B cell (primary cell): ENCODE results near the gene MRRF. TPM values are rescaled to one million over a fixed set of nuclear protein-coding genes. Genes with fewer than 3 reads are reported as not detected.

Experiments
- ATAC-seq: fragments of 200-7000 bp; cut with Tn5 transposase; one replicate; pipeline ENCODE4 v1.10.0; 2021; ENCODE audit warnings: low read depth, mild to moderate bottlenecking, moderate number of reproducible peaks, moderate library complexity
- CTCF ChIA-PET: fragments of 350-600 bp; sonication (Branson Sonifier 250); formaldehyde crosslinking; loops from one replicate; lab custom pipeline; 2021; ENCODE audit warnings: antibody characterized with exemption, inconsistent platforms; lab: Charles Lee
- POLR2A ChIA-PET: fragments of 350-600 bp; sonication (Branson Sonifier 250); formaldehyde crosslinking; loops from one replicate; lab custom pipeline; 2021; ENCODE audit warnings: antibody characterized with exemption; lab: Charles Lee
- DNase-seq: peaks from one replicate; pipeline ENCODE4 v3.0.0; 2013
- H2AFZ ChIP-seq: 2 replicates; pipeline ENCODE4 v1.6.1; 2012; ENCODE audit warnings: mild to moderate bottlenecking, low read depth, low read length; ENCODE audit not compliant: insufficient read depth, poor library complexity, severe bottlenecking
- H3K27ac ChIP-seq, 2 donors: 1 replicate in 1 of 2; 2 replicates in 1 of 2; pipeline ENCODE4 v1.5.1; 2012 to 2013; ENCODE audit warnings: low read length in 2 of 2, mild to moderate bottlenecking in 2 of 2, moderate library complexity in 1 of 2
- H3K27me3 ChIP-seq, 4 experiments: fragments of 200-600 bp in 1 of 4; sonication (generic) in 1 of 4; replicated peaks in 1 of 4; 1 replicate in 2 of 4; 2 replicates in 2 of 4; pipeline versions ENCODE4 v1.6.1 to v1.7.0; 2013 to 2016; ENCODE audit warnings: low read length in 3 of 4, mild to moderate bottlenecking in 2 of 4, mixed read lengths in 1 of 4, moderate library complexity in 1 of 4; ENCODE audit not compliant: insufficient read depth in 4 of 4, control insufficient read depth in 3 of 4; ENCODE audit errors: control extremely low read depth in 1 of 4
- H3K36me3 ChIP-seq, 2 experiments: replicated peaks in 1 of 2; 1 replicate in 1 of 2; 2 replicates in 1 of 2; pipeline versions ENCODE4 v1.6.1 to v1.7.1; 2013; ENCODE audit warnings: low read length in 1 of 2; ENCODE audit not compliant: insufficient read depth in 2 of 2, control insufficient read depth in 1 of 2; ENCODE audit errors: control extremely low read depth in 1 of 2, extremely low read depth in 1 of 2
- H3K4me1 ChIP-seq, 2 donors: fragments of 200-600 bp in 1 of 2; sonication (generic) in 1 of 2; 1 replicate in 1 of 2; 2 replicates in 1 of 2; pipeline versions ENCODE4 v1.5.1 to v1.6.1; 2013 to 2017; ENCODE audit warnings: low read length in 2 of 2; ENCODE audit not compliant: control insufficient read depth in 2 of 2, insufficient read depth in 2 of 2
- H3K4me2 ChIP-seq: replicated peaks from 2 replicates; pipeline ENCODE3; 2012; ENCODE audit warnings: mild to moderate bottlenecking, low read depth, low read length; ENCODE audit not compliant: poor library complexity, severe bottlenecking
- H3K4me3 ChIP-seq, 5 experiments: fragments of 200-600 bp in 1 of 5; sonication (generic) in 1 of 5; 1 replicate in 3 of 5; 2 replicates in 2 of 5; pipeline versions ENCODE4 v1.5.1 to v1.7.0; 2011 to 2016; ENCODE audit warnings: low read length in 4 of 5, mild to moderate bottlenecking in 4 of 5, low read depth in 2 of 5, control low read depth in 1 of 5, moderate library complexity in 1 of 5; ENCODE audit not compliant: insufficient read depth in 1 of 5; ENCODE audit errors: control extremely low read depth in 1 of 5, extremely low read depth in 1 of 5
- H3K79me2 ChIP-seq: fragments of 200-600 bp; sonication (generic); one replicate; pipeline ENCODE4 v1.6.0; 2016; ENCODE audit warnings: low read length; ENCODE audit not compliant: control insufficient read depth, insufficient read depth
- H3K9ac ChIP-seq: fragments of 200-600 bp; sonication (generic); 2 replicates; pipeline ENCODE4 v1.6.1; 2017; ENCODE audit warnings: mild to moderate bottlenecking, low read length, moderate library complexity
- H3K9me3 ChIP-seq, 3 donors: one replicate each; pipeline versions ENCODE4 v1.6.1 to v1.7.1; 2013; ENCODE audit warnings: low read length in 2 of 3; ENCODE audit not compliant: control insufficient read depth in 2 of 3, insufficient read depth in 1 of 3; ENCODE audit errors: control extremely low read depth in 1 of 3
- H4K20me1 ChIP-seq: 2 replicates; pipeline ENCODE4 v1.6.0; 2012; ENCODE audit warnings: mild to moderate bottlenecking, low read length; ENCODE audit not compliant: insufficient read depth, control insufficient read depth, poor library complexity, severe bottlenecking
- H3K27ac Mint-ChIP-seq: one replicate; pipeline ENCODE4 v1.8.0; 2021; ENCODE audit warnings: mixed read lengths
- H3K27me3 Mint-ChIP-seq: one replicate; pipeline ENCODE4 v1.8.0; 2021; ENCODE audit warnings: mixed read lengths
- H3K4me1 Mint-ChIP-seq: one replicate; pipeline ENCODE4 v1.8.0; 2021; ENCODE audit warnings: mixed read lengths
- H3K4me3 Mint-ChIP-seq: one replicate; pipeline ENCODE4 v1.8.0; 2021; ENCODE audit warnings: mixed read lengths
- H3K9me3 Mint-ChIP-seq: one replicate; pipeline ENCODE4 v1.8.0; 2022; ENCODE audit warnings: mixed read lengths; ENCODE audit not compliant: insufficient read depth
- CTCF ChIP-seq: fragments of 200-600 bp; IDR thresholded peaks from one replicate; pipeline ENCODE4 v1.8.0; 2022; ENCODE audit warnings: antibody characterized with exemption, mild to moderate bottlenecking
- EZH2 ChIP-seq: IDR thresholded peaks from 2 replicates; pipeline ENCODE4 v1.6.1; 2012; ENCODE audit warnings: borderline replicate concordance, low read depth, mild to moderate bottlenecking, moderate library complexity, low read length; ENCODE audit not compliant: insufficient read depth, poor library complexity, severe bottlenecking
- WGBS: methylation state at CpG from one replicate; pipeline ENCODE4 v1.1.5; 2013; ENCODE audit warnings: missing lambda C conversion rate; ENCODE audit not compliant: insufficient coverage; 5-methylcytosine and 5-hydroxymethylcytosine counted together
- intact Hi-C: fragments of 100-400 bp; cut with micrococcal nuclease; formaldehyde crosslinking; loops from one replicate; pipeline ENCODE4 v1.10.0; 2022
- polyA plus RNA-seq: library from polyadenylated mRNA; depleted of rRNA; stranded (reverse); fragments of >200 nt; gene quantifications from 2 replicates; pipeline ENCODE4 v1.2.3, GENCODE V29; 2012
- total RNA-seq, 2 donors: library from RNA; stranded (reverse); fragments of 120-200 nt in 1 of 2; gene quantifications; 1 replicate in 1 of 2; 2 replicates in 1 of 2; pipeline versions ENCODE4 v1.2.3 to v1.2.4, GENCODE V29; 2013 to 2022

The MRRF gene
- total and polyA plus RNA-seq, 2 donors (not counting 1 experiment from before 2014, with no cell fraction given), result 38.6 to 44.9 TPM

- H3K27me3 ChIP-seq, result no peaks in the 10 kb centered on the region
- H3K4me3 ChIP-seq, result no peak overlapping the region
- DNase-seq (no peak), ATAC-seq (no peak)
- WGBS, result no CpG with 5 or more reads among the region's 3 CpGs
- H4K20me1 ChIP-seq, result peaks cover 7% of the 10 kb centered on the region
- CTCF ChIA-PET, result no interaction called here
- Mint-ChIP-seq H3K4me3 (no peak overlapping the region), H3K4me1 (no peaks in the 10 kb centered on the region), H3K27me3 (no peaks in the 10 kb centered on the region), H3K9me3 (no peaks in the 10 kb centered on the region), H3K27ac (no peak overlapping the region)
- H3K79me2 ChIP-seq, result no peaks in the 10 kb centered on the region
- no peaks in the 10 kb centered on the region for H3K9me3 ChIP-seq
- no peak overlapping the region for H3K9ac ChIP-seq
- no peak overlapping the region for H3K4me2 ChIP-seq
- no peak overlapping the region for H3K27ac ChIP-seq
- H3K36me3 ChIP-seq, result peaks cover 20 to 87% of the 10 kb centered on the region in 2 experiments
- H3K4me1 ChIP-seq, result no peaks in the 10 kb centered on the region
- no peak for TF ChIP-seq EZH2
- TF ChIP-seq CTCF, result no peak
- POLR2A ChIA-PET, result no interaction called here
- intact Hi-C loops, result no loop called here
- H2AFZ ChIP-seq, result no peak overlapping the region
Observed at GRCh38 chr9:122244349-122244748, 20.3 kb upstream of the MRRF start.

GRCh38 chr9:122246666-122247065 lies 18.0 kb upstream of the MRRF start:
- DNase-seq, result no peak
- ATAC-seq, result no peak
- Histone ChIP-seq H3K4me1 (no peaks in the 10 kb centered on the region), H3K4me2 (no peak overlapping the region), H3K36me3 (peaks cover 14 to 89% of the 10 kb centered on the region in 2 experiments), H3K27me3 (no peaks in the 10 kb centered on the region), H3K79me2 (no peaks in the 10 kb centered on the region), H3K9ac (no peak overlapping the region), H3K27ac (no peak overlapping the region), H3K9me3 (no peaks in the 10 kb centered on the region), H2AFZ (no peak overlapping the region), H4K20me1 (peaks cover 7% of the 10 kb centered on the region), H3K4me3 (no peak overlapping the region)
- ChIA-PET POLR2A (no interaction called here), CTCF (no interaction called here)
- Mint-ChIP-seq H3K27ac (no peak overlapping the region), H3K4me1 (no peaks in the 10 kb centered on the region), H3K4me3 (no peak overlapping the region), H3K27me3 (no peaks in the 10 kb centered on the region), H3K9me3 (no peaks in the 10 kb centered on the region)
- TF ChIP-seq CTCF (no peak), EZH2 (no peak)
- 100% methylated on average over 1 of the region's 3 CpGs for WGBS
- intact Hi-C loops, result no loop called here
